ENCODE data around the gene VAPB.

GRCh38 chr20:58384821-58385220 lies 4.2 kb upstream of the VAPB start:
- TF ChIP-seq ELF4 (CRISPR knock-in tag; IDR thresholded peaks at IDR 0.05; ENCODE audit: low read depth) (no peak), ESRRA (CRISPR knock-in tag; IDR thresholded peaks at IDR 0.05; ENCODE audit: borderline replicate concordance) (no peak), CTCF (IDR thresholded peaks at IDR 0.05) (no peak), TP53 (CRISPR knock-in tag; IDR thresholded peaks at IDR 0.05) (no peak), NR2C2 (CRISPR knock-in tag; IDR thresholded peaks at IDR 0.05) (no peak), CREB1 (CRISPR knock-in tag; IDR thresholded peaks at IDR 0.05) (no peak), SP1 (CRISPR knock-in tag; conservative IDR thresholded peaks at IDR 0.05) (no peak)

All from WTC11 (cell line).